HPDE6-E6E7 (cell line): ENCODE measurements around the gene NEU3.

Experiments used
- DNase-seq: peaks from one replicate; pipeline ENCODE4 v3.0.0; 2011; ENCODE audit warnings: missing footprints; ENCODE audit errors: extremely low spot score

The NEU3 gene

DNA sequence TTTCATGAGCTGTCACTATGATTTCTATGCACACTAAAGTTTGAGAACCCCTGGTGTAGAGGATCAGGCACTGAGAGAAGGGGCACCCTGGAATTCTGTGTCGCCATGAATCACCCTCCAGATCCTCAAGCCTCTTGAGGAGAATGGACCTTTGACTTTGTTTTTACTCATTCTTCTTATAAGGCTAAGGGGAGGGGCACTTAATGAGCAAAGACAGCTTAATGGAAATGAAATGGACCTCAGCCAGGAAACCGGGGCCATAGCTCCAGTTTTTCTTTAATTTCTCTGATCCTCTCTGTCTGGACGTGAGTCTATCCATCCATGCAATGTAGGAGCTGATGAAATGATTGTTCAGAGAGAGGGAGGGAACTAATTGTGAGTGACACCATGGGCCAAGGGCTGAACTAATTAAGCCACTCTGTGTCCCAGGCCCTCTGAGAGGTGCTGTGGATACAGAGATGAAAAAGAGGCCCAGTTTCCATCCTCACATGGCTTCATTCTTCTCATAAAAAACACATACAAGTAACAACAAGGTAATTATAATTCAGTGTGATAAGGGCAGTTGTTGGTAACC lies 75.1 kb downstream of the NEU3 start:
- DNase-seq, result no peak

DNA sequence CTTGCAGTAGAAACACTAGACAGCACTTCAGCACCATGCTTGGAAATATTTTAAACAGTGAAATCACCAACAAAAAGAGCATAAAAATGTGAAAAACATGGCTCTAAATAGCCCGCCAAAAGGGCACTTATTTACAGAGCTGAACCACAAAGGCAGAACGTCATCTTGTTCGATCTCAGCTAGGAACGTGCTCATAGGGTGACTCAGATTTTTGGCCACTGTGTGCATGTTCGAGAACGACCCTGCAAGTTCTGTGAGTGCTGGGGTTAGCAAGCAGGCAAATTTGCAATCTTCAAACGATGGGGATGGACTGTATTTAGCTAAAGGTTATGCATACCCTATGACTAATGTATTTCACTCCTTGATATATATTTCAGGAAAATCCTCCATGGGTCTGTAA lies 77.3 kb downstream of the NEU3 start:
- DNase-seq, result no peak
